WI38 (cell line): ENCODE data around the gene SHISAL2A.

Experiments
- H3K4me3 ChIP-seq: 2 replicates; pipeline ENCODE4 v1.5.1; 2011; ENCODE audit warnings: low read depth, mild to moderate bottlenecking, control low read depth, low read length
- TF ChIP-seq, protein P1 (sequence below): IDR thresholded peaks from 2 replicates; pipeline ENCODE4 v1.5.1; 2012; ENCODE audit warnings: low read depth, mild to moderate bottlenecking, control low read depth, low read length

Gene SHISAL2A

DNA sequence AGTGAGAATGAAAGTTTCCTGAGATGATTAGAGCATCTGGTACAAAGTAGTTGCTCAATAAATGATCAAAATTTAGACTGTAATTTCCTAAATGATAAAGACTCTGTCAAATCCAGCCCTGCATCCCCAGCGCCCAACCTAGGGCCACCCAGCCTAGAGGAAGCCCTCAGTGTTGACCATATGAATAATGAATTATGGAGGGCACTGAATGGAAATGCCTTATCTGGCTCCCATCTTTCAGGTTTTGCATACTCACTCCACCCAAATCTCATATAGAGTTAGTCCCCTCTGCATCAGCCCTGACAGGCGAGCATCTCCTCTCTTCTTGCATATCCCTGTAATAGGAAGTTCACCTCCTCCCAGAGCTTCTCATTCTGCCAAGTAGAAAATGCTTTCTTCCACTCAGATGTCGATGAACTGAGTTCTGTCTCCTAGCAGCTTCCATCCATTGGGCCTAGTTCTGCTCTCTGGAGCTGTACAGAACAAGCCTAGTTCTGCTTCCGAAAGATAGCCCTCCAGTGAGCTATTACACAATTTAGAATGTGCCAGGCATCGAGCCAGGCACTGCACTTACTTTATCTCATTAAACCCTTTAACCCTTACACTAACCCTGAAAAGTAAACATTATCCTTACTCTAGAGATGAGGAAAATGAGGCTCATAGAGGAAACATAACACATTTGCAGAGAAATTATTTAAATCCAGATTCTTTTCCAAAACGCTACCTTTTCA is 44.3 kb downstream of the SHISAL2A start:
- TF ChIP-seq, protein P1, sequence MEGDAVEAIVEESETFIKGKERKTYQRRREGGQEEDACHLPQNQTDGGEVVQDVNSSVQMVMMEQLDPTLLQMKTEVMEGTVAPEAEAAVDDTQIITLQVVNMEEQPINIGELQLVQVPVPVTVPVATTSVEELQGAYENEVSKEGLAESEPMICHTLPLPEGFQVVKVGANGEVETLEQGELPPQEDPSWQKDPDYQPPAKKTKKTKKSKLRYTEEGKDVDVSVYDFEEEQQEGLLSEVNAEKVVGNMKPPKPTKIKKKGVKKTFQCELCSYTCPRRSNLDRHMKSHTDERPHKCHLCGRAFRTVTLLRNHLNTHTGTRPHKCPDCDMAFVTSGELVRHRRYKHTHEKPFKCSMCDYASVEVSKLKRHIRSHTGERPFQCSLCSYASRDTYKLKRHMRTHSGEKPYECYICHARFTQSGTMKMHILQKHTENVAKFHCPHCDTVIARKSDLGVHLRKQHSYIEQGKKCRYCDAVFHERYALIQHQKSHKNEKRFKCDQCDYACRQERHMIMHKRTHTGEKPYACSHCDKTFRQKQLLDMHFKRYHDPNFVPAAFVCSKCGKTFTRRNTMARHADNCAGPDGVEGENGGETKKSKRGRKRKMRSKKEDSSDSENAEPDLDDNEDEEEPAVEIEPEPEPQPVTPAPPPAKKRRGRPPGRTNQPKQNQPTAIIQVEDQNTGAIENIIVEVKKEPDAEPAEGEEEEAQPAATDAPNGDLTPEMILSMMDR, result no peak
- no peak overlapping the region for H3K4me3 ChIP-seq

- TF ChIP-seq, protein P1, result no peak
- H3K4me3 ChIP-seq, result no peak overlapping the region
These were observed 46.1 kb downstream of the SHISAL2A start for GRCh38 chr1:52679048-52679447.

DNA sequence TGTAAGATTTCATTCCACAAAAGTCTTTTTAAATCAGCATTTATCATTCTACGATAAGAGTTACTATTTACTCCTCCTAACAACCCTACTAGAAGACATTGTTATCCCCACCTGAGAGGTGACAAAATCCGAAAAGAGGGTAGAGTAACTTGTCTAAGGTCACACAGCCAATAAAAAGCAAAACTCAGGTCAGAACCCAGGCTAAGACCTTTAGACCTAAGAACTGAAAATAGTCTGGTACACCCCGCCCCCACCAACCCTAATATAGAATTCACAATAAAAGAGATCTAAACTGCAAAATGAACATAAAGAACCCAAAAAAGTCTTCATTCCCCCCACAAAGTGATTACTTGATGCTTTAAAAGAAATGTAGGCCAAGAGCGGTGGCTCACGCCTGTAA is 46.5 kb downstream of the SHISAL2A start:
- TF ChIP-seq, protein P1, result no peak
- no peak overlapping the region for H3K4me3 ChIP-seq

- no peak overlapping the region for H3K4me3 ChIP-seq
- TF ChIP-seq, protein P1, result no peak
These were observed 47.4 kb downstream of the SHISAL2A start for GRCh38 chr1:52680353-52680752.

DNA sequence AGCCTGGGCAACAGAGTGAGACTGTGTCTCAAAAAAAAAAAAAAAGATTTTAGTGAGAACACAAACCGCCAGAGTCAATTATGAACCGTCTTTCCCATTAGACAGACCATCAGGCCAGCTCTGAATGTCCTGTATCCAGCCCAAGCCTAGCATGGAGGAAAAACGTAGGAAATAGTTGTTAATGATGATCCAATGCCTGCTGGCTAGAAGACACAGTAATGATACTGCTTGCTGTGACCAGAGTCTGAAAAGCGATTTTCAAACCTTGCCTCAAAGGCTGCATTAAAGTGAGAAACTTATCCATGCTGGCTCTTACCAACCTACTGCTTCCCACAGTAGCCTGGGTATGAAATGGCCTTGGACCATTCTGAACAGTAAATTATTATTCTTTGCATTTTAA is 48.2 kb downstream of the SHISAL2A start:
- TF ChIP-seq, protein P1, result no peak
- no peak overlapping the region for H3K4me3 ChIP-seq

DNA sequence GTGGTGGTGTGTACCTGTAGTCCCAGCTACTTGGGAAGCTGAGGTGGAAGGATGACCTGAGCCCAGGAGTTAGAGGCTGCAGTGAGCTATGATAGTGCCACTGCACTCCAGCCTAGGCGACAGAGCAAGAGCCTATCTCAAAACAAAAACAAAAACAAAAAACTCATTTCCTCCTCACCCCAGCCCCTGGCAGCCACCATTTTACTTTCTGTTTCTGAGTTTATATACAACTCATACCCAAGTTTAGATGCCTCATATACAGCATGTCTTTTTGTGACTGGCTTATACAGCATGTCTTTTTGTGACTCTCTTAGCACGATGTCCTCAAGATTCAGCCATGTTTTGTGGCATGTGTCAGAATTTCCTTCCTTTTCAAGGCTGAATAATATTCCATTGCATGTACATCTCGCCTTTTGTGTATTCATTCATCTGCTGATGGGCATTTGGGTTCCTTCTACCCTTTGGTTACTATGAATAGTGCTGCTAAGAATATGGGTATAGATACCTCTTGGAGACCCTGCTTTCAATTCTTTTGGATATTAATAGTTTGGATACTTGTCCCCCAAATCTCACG is 50.5 kb downstream of the SHISAL2A start:
- H3K4me3 ChIP-seq, result no peak overlapping the region
- TF ChIP-seq, protein P1, result no peak

DNA sequence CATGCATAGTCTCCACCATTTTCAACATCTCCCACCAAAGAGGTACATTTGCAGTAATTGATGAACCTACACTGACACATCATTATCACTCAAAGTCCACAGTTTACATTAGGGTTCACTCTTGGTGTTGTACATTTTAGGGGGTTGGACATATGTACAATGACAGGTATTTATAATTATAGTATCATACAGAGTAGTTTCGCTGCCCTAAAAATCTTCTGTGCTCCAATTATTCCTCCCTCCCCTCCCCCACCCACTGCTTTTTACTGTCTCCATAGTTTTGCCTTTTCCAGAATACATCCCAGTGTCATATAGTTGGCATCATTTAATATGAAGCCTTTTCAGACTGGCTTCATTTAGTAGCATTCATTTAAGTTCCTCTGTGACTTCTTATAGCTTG is 51.6 kb downstream of the SHISAL2A start:
- TF ChIP-seq, protein P1, result no peak
- H3K4me3 ChIP-seq, result no peak overlapping the region
